ENCODE data around the gene SMIM45.

Gene SMIM45

GRCh38 chr22:41974691-41975290, 22.8 kb downstream of the SMIM45 start:
- Mint-ChIP-seq H3K9me3 (ENCODE audit: unreplicated experiment) (no peaks in the 10 kb centered on the region), H3K4me1 (ENCODE audit: unreplicated experiment) (no peaks in the 10 kb centered on the region), H3K27ac (ENCODE audit: unreplicated experiment) (no peak overlapping the region), H3K36me3 (ENCODE audit: low read depth, unreplicated experiment) (peaks cover 3% of the 10 kb centered on the region), H3K4me3 (ENCODE audit: unreplicated experiment) (no peak overlapping the region), H3K27me3 (ENCODE audit: unreplicated experiment) (peaks cover 29% of the 10 kb centered on the region)
- no peak for TF ChIP-seq CTCF (IDR thresholded peaks at IDR 0.05; ENCODE audit: unreplicated experiment)
- DNase-seq (ENCODE audit: low spot score) = no peak

- TF ChIP-seq CTCF (IDR thresholded peaks at IDR 0.05; ENCODE audit: unreplicated experiment) = no peak
- H3K27ac Mint-ChIP-seq (ENCODE audit: unreplicated experiment) = no peak overlapping the region
- DNase-seq (ENCODE audit: low spot score) = no peak
- H3K36me3 Mint-ChIP-seq (ENCODE audit: low read depth, unreplicated experiment) = peaks cover 3% of the 10 kb centered on the region
- no peaks in the 10 kb centered on the region for H3K4me1 Mint-ChIP-seq (ENCODE audit: unreplicated experiment)
- peak overlapping the region; percentile 43 for H3K4me3 Mint-ChIP-seq (ENCODE audit: unreplicated experiment)
- no peaks in the 10 kb centered on the region for H3K9me3 Mint-ChIP-seq (ENCODE audit: unreplicated experiment)
- peaks cover 24% of the 10 kb centered on the region for H3K27me3 Mint-ChIP-seq (ENCODE audit: unreplicated experiment)
Measured at GRCh38 chr22:41975299-41976069, 23.5 kb downstream of the SMIM45 start.

- DNase-seq (ENCODE audit: low spot score) = no peak
- Mint-ChIP-seq H3K4me1 (ENCODE audit: unreplicated experiment) (no peaks in the 10 kb centered on the region), H3K4me3 (ENCODE audit: unreplicated experiment) (peak overlapping the region; percentile 43), H3K9me3 (ENCODE audit: unreplicated experiment) (no peaks in the 10 kb centered on the region), H3K36me3 (ENCODE audit: low read depth, unreplicated experiment) (peaks cover 3% of the 10 kb centered on the region), H3K27ac (ENCODE audit: unreplicated experiment) (no peak overlapping the region), H3K27me3 (ENCODE audit: unreplicated experiment) (peaks cover 24% of the 10 kb centered on the region)
- TF ChIP-seq CTCF (IDR thresholded peaks at IDR 0.05; ENCODE audit: unreplicated experiment) = no peak
Measured at GRCh38 chr22:41976070-41976901, 24.3 kb downstream of the SMIM45 start.

GRCh38 chr22:41976961-41977566, 25.1 kb downstream of the SMIM45 start:
- peaks cover 3% of the 10 kb centered on the region for H3K36me3 Mint-ChIP-seq (ENCODE audit: low read depth, unreplicated experiment)
- no peaks in the 10 kb centered on the region for H3K9me3 Mint-ChIP-seq (ENCODE audit: unreplicated experiment)
- no peak for DNase-seq (ENCODE audit: low spot score)
- H3K4me3 Mint-ChIP-seq (ENCODE audit: unreplicated experiment) = no peak overlapping the region
- no peak overlapping the region for H3K27ac Mint-ChIP-seq (ENCODE audit: unreplicated experiment)
- H3K4me1 Mint-ChIP-seq (ENCODE audit: unreplicated experiment) = no peaks in the 10 kb centered on the region
- peaks cover 23% of the 10 kb centered on the region for H3K27me3 Mint-ChIP-seq (ENCODE audit: unreplicated experiment)
- no peak for TF ChIP-seq CTCF (IDR thresholded peaks at IDR 0.05; ENCODE audit: unreplicated experiment)
